COLO668 (cell line): ENCODE results near the gene GPSM3.
"Not testable (repeated sequence)": the region's sequence is repeated elsewhere in the genome, so short reads cannot be mapped to it uniquely, and the experiment has no call there.

Source experiments
- DNase-seq: peaks from one replicate; lab custom pipeline; 2025; ENCODE audit not compliant: unreplicated experiment; lab: John Stamatoyannopoulos, UW

The GPSM3 gene

DNA sequence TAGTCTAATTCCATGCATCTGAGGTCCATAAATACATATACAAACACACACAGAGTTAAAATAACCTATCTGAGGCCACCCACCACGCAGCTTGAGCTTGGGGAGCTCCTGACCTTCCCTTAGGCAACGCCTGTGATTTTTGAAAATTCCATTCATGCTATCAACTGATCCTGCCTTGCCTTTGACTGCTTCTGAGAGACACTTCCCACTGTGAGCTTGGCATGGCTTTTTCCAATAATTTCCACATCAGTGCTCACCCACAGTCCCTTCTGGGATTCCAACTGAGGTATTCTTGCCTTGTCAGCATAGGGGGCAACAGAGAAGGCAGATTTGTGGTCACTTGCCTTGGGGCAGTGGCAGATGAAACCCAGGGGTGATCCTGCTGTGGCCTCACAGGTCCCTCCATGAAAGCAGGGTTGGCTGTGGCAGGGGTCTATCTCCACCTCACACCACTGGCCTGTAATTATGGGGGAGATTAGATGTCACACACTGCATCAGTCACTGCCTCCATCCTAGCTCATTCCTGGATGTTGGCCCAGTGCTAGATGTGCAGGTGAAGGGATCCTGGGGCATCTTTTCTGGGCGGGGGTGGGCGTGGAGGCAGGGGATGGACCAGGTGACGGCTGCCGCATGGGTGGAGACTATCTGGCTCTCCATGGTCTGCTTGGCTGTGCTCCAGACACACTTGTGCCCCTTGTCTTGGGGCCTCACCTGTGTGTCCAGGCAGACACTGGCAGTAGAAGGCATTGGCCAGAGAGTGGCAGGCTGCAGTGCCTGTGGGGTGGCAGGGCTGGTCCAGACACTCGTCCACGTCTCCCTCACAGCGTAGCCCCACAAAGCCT is 11.2 kb upstream of the GPSM3 start:
- no peak for DNase-seq

DNA sequence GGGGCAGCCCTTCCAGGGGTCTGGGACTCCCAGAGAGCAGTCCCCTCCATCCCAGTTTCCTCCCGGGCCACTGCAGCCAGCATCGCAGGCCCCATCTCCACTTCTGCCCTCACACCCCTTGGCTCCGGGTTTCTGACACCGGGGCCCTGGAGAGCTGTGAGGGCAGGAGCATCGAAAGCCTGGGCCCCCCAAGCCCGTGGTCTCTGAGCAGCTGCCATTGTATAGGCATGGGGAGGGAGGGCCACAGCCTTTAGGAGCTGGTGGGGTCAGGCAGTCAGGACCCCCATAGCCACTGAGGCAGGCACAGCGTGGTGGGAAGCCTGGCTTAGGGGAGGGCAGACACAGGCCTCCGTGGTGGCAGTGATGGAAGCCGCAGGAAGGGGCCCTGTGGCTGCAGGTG is 9.7 kb upstream of the GPSM3 start:
- DNase-seq, result no peak

DNA sequence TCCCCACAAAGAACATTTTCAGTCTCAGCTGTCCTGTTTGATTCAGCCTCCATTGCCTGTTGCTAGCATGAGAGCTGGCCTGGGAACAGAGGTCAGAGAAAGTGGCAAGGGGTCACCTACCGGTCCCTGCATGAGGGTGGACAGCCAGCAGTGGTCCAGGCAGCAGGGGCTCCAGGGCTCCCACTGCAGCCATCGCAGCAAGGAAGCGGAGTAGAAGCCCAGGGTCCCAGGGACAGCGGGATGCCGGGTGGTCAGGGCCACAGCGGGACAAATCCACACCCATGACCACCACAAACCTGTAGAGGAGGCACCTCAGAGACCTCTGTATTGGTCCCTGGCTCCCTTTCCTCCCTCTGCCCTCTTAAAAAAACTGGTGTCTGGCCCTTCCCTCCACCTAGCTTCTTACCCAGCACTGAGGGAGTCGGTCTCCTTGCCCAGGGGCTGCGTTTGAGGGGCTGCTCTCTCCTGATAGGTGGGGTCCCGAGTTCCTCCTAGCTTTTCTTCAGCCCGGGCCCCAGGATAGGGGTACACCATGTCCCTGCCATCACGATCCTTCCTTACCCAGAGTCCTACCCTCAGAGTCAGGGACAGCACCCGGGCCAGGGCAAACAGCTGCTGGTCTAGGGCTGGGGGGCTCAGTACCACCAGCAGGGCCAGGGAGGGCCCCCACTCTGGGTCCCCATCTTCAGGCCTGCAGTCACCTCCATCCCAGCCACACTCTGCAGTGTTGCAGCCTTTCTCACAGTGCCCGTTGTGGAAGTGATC is 8.4 kb upstream of the GPSM3 start:
- DNase-seq, result no peak

DNA sequence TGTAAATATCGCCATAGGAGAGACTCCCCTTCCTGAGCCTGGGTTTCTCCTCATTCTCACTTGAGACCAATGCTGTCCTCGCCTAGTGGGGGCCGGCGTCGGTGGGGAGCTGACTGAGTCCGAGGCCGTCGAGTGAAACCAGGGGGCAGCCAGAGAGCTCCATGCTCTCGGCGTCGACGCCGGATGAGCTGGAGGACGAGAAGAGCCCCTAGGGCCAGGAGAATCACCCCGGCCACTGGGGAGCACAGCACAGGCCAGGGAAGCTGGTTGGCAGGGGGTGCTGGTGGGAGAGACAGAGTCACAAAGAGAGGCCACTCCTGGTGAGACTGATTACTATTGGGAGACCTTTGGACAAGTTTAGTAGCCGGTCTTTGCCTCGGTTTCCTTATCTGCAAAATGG is 6.4 kb upstream of the GPSM3 start:
- no peak for DNase-seq

- DNase-seq, result no peak
Measured at GRCh38 chr6:32198345-32198696, 5.9 kb upstream of the GPSM3 start.

- DNase-seq, result no peak
Measured at GRCh38 chr6:32196682-32197616, 4.5 kb upstream of the GPSM3 start.

GRCh38 chr6:32195902-32196681 is 3.6 kb upstream of the GPSM3 start:
- peak; percentile 85 for DNase-seq

GRCh38 chr6:32195652-32195901 is 3.1 kb upstream of the GPSM3 start:
- DNase-seq, result peak; percentile 99

- DNase-seq, result no peak
Measured at GRCh38 chr6:32194825-32195651, 2.6 kb upstream of the GPSM3 start.

DNA sequence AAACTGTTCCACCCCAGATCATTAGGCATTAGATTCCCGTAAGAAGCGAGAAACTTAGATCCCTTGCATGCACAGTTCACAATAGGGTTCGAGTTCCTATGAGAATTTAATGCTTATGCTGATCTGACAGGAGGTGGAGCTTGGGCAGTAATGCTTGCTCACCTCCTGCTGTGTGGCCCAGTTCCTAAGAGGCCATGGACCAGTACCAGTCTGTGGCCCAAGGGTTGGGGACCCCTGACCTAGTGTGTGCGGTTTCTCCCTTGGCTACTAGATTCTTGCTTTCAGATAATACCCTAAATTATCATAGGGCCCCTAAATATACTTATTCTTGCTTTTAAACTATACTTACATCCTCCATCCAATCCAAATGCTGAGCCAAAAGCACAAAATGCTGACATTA is 1.9 kb upstream of the GPSM3 start:
- DNase-seq, result no peak

DNA sequence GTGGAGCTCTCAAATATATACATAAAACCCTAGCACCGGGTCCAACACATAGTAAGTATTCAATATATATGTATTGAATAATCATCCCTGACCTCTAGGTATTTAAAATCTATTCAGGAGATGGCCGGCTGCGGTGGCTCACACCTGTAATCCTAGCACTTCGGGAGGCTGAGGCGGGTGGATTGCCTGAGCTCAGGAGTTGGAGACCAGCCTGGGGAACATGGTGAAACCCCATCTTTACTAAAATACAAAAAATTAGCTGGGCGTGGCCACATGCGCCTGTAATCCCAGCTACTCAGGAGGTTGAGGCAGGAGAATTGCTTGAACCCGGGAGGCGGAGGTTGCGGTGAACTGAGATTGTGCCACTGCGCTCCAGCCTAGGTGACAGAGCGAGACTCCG is 653 bp upstream of the GPSM3 start:
- not testable (repeated sequence) for DNase-seq

DNA sequence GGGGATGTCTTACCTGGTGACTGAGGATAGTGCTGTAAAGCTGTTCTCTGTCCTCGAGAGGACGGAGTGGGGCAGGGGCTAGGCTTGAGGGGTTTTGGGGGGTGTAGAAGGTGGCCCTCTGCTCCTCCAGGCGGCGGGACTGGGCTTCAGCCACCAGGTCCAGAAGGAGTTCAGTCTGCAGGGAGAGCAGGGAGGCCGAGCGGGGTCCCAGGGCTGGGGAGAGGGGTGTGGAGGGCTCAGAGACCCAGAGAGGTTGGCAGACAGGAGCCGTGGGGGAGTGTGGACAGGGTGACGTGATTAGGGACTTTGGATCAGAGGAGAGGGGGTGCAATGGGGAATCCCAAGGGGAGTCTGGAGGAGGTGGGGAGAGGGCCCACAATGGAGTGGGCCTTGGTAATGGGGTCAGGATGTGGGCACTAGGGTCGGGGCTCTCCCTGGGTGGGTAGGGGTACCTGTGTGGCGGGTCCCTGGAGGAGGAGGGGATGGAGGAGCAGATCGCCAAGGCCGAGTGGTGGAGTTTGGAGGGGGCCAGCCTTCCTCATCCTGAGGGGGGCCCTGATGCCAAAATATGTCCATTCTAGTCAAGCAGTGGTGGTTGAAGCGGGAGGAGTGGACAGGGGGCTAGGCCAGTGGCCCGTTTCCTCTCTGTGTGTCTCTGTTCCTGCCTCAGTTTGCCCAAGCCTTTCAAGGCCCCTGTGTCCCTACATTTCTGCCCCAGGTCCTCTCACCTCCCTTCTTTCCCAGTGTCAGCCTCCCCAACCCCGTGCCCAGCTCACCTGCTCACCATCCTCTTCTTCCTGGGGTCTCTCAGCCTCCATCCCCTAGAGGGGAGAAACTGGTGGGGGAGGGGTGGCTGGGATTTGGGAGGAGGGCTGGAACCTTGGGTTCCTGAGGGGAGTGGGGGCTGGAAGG is 491 bp downstream of the GPSM3 start:
- no peak for DNase-seq

DNA sequence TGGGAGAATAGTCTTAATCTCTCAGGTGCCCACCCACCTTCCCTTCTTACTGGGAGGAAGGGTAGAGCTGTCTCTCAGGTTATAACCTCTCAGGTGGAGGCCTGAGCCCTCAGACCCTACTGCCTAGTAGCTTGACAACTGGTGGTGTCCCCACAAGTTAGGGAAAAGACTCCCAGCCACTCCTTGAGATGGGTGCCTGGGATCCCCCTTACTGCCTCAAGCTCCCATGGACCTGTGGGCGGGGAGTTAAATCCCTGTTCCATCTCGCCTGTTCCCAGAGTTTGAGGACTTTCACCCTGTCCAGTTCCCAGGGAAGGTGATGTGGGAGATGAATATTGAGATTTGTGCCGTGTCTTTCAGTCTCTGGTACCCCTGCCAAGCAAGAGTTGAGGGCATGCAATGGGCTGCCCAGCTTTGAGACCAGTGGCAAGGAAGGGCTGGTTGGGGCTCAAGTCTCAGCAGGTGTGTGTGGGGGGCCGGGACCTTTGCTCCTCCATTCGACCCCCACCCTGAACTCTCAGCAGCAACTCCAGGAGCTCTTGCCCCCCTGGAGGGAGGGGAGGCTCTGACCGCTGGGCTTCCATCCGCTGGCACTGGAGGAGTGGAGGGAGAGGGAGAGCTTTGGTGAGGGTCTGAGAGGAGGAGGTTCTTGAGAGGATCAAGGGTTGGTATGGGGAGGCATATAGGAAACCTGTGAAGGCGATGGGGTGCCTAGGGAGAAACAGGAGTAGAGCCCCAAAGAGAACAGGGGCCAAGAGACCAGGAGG is 1.3 kb downstream of the GPSM3 start:
- DNase-seq, result no peak

DNA sequence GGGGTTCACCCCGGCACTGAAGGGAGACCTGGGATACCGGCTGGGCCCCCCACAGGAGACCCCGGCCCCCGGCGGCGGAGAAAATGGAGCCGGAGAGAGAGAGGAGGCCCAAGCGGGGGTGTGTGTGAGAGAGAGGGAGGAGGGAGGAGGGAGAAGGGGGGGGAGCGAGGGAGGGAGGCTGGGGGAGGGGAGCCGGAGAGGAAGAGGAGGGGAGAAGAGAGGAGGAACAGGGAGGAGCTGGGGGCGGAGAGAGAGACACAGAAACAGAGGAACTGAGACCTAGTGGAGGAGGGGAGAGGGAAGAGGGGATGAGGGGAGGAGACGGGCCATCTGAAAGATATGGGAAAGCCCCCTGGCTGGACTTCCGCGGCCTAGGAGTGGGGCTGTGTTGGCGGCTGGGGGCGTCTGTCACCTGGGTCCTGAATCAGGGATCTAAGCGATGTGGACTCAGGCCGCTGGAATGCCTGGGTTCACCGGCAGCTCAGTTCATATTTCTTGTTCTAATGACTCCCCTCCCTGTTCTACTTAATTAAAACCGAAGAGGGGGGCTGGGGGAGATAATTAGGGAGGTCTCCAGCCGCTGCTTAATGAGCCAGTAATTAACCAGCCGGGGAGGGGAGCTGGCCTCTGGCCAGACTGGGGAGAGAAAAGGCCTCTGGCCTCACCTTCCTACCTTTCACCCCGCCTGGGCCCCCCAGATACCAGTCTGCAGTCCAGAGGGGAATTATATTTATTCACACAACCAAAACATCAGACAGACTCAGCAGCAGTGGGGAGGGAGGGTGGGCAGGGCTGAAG is 2.2 kb downstream of the GPSM3 start, which contains the start of gene PBX2:
Gene PBX2, minus strand, starts transcription at position 149 of the 798 bp plus-strand sequence. CDS start 287 bp downstream, outside the sequence.
- peak; percentile 64 for DNase-seq

DNA sequence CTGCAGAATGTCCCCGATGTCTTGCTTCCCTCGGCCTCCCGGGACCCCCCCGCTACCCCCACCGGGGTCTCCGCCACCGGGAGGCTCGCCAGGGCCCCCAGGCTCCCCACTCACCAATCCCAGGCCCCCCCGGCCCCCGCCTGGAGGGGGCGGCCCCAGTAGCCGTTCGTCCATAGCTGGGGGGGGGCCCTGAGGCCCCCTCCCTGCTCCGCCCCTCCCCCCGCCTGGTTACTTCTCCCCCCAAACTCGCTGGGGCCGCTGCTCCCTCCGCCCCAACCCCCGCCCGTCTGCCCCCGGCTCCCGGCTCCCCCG is 2.7 kb downstream of the GPSM3 start:
- DNase-seq, result no peak

DNA sequence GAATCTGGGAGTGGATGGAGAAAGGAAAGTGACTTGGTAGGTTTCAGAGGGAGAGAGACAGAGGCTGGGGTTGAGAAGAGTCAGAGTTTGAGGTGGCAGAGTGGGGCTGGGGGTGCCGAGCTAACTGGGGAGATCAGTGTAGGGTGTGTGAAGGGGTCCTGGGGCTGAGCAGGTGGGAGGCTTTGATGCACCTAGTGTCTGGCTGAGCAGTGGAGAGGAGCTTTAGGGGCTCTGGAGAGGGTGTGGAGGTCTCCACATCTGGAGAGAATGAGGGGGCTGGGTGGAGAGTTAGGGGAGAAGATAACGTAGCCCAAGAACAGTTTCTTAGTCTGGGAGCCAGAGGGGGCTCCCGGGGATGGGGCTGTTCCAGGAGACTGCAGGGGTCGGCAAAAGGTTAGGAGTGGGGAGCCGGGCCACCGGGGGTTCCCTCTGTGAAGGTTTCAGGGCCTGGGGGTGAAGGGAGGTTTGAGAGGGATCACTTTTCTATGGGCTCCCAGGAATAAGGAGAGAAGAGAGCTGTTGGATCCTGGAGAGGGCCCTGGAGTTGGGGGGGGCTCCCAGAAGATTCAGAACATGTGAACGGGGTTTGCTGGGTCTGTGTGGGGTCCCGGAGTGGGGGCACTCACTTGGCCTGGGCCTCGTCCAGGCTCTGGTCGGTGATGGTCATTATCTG is 3.2 kb downstream of the GPSM3 start:
- no peak for DNase-seq
